Measurements from ENCODE around the gene ZDHHC7.
"Not testable (repeated sequence)": the region's sequence is repeated elsewhere in the genome, so short reads cannot be mapped to it uniquely, and the experiment has no call there.

Gene ZDHHC7, protein sequence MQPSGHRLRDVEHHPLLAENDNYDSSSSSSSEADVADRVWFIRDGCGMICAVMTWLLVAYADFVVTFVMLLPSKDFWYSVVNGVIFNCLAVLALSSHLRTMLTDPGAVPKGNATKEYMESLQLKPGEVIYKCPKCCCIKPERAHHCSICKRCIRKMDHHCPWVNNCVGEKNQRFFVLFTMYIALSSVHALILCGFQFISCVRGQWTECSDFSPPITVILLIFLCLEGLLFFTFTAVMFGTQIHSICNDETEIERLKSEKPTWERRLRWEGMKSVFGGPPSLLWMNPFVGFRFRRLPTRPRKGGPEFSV

DNA sequence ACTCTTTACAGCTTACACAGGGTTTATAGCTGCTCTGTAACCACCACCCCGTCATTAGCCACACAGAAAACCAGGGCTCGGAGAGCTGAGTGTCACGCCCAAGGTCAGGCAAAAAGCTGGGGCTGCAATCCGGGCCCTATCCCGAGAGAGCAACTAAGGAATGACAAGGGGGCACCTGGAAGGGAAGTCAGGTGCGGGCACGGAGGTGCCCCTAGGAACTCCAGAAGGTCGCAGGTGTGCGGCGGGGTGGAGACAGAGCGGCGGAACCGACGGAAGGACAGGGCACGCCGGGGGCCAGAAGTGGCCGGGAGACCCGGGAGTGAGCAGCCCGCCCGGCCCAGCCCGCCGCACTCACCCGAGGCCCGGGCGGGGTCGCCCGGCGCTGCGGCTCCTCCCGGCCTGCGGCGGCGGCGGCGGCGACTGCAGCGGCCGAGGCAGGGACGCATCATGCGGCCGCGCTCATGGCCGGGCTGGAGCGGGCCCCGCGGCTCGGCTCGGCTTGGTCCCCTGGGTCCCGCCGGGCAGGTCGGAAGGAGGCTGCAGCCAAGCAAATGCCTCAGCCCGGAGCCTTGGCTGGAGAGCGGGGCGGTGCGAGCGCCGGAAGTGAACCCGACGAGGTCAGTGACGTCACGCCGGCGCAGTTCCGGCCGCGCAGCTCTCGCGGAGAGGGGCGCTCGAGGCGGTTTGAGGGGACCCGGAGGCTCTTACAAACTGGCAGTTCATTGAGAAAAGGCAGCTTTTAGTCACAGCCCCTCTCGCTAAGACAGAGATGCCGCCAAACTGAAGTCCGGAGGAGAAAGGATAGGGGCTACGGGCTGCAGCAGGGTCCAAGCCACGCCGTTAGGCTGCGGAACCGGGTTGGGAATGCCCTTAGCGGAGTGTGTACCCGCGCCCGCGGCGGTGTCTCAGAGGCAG lies at the start of gene ZDHHC7:
Gene ZDHHC7, minus strand, starts transcription at position 605 of the 915 bp plus-strand sequence. CDS start 20,917 bp downstream, outside the sequence.
- no peak for DNase-seq (ENCODE audit: low read depth, low spot score)
- H3K27ac ChIP-seq, result peak within 1 kb of the TSS; percentile 87

DNA sequence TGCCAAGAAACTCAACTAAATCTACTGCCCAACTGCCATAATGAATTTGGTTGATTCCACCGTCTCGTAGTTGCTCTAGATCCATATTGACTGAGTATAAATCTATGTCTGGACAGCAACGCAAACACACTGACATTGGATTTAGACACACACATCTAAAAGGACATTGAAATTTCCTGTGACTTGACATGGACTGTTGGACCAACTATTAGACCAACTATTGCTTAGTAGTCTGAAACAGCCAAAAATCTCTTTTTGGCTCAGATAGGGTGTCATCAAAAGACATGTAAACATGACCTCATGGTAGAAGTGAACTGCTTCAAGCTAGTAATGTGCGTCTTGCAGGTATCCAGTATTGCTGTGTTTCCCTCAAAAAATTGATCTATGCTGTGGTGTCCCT lies 47.6 kb upstream of the ZDHHC7 start:
- H3K27ac ChIP-seq, result no peak overlapping the region

DNA sequence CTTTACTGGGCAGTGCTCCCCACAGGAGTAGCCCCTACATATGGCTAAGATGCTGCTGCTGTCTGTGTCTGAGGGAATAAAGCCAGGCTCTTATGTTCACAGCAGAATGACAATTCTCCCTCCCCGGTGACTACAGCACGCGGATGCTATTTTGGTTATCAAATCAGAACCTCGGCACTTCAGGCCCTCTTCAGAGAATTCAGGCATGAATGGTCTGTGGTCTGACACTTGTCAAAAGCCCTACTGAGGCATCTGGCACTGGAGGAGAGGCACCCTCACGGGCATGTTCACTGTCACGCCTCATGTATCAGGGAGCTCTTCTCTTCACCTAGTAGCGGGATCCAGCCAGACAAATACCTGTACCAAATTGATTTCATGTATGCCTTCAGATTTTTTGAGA lies 46.6 kb upstream of the ZDHHC7 start:
- DNase-seq (ENCODE audit: low read depth, low spot score), result no peak
- no peak overlapping the region for H3K27ac ChIP-seq

More for the DNA sequence above, 47.6 kb upstream of the ZDHHC7 start:
- DNase-seq (ENCODE audit: low read depth, low spot score), result no peak

DNA sequence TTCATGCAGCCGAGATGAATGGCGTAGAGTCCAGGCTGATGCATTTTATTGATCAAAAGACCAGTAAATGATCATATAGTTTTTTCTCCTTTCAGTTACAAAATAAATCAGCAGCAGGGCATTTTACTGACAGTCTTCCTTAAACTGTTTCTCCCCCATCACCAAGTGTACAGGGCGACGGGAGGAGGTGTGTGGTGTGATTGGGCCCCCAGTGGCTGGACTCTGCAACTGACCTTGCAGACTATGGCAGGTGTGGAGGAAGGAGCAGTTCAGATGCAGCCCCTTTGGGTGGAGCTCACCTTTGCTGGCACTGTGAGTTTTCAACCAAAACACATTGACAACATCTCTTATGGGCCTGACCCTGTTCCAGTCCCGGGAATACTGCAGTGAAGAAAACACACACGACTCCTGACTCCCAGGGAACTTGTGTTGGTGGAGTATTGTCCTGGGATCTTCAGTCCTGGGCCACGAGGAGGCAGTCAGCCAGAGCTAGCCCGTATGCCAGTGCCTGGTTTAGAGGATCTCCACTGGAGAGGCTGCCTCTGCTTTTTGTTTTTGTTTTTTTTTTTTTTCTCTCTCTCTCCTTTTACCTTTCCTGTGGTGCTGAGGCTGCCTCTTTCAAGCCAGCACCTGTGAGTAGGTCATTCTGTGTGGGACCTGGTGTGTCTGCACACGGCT lies 46.0 kb upstream of the ZDHHC7 start:
- no peak for DNase-seq (ENCODE audit: low read depth, low spot score)
- H3K27ac ChIP-seq, result no peak overlapping the region

DNA sequence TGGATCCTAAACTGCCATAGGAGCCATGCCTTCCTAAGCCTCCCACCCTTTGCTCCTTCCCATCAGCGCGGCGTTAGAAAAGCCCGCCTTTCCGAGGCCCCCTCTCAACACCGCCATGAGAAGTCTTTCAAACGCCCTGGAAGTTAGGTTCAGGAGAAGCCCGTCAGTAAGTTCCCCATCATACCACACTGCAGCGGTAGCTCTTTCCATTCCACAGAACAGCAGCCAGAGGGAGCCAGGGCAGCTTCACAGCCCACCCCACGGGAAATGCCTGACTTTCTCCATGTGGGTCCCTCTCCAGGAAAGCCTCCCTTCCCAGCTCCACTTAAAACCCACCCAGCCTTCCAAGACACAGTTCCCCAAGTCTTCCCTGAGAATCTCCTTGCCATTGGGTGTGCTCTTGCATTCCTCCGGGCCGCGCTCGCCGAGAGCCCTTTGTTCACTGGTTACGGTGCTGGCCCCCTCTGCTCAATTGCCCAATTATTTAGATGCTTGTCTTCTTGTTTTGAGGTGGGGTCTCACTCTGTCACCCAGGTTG lies 44.9 kb upstream of the ZDHHC7 start:
- DNase-seq (ENCODE audit: low read depth, low spot score), result no peak

DNA sequence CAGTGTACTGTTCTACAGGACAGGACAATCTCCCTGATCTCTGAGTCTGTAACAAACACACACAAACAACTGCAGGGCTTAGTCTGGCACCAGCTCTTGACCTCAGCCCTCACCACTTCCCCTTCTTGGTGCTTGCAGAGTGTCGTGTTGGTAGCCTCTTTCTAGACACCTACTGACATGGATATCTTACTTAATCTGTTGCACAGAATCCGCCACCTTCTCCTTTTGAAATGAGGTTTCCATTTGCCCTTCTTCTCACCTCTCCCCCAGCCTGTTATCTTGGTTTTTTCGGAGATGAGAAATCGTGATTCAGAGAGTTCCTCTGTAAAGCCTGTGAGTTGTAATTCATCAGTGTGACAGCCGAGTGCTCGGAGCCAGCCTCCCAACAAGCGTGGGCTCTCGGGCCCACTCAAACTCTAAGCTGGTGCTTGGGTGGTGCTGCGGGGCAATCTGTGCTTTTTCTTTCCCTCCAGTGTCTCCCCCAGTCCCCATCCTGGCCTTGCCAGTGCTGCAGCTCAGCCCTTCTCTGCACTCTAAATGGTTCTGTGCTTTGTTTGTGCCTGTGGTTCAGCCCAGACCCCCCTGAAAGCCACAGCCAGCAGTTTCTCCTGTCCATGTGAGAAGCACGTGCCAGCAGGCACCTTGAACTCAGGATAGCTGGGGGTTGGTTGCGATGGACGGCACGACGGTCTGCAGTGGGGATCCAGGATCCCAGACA lies 44.3 kb upstream of the ZDHHC7 start:
- DNase-seq (ENCODE audit: low read depth, low spot score), result no peak
- no peak overlapping the region for H3K27ac ChIP-seq

More for the DNA sequence above, 44.9 kb upstream of the ZDHHC7 start:
- H3K27ac ChIP-seq, result no peak overlapping the region

DNA sequence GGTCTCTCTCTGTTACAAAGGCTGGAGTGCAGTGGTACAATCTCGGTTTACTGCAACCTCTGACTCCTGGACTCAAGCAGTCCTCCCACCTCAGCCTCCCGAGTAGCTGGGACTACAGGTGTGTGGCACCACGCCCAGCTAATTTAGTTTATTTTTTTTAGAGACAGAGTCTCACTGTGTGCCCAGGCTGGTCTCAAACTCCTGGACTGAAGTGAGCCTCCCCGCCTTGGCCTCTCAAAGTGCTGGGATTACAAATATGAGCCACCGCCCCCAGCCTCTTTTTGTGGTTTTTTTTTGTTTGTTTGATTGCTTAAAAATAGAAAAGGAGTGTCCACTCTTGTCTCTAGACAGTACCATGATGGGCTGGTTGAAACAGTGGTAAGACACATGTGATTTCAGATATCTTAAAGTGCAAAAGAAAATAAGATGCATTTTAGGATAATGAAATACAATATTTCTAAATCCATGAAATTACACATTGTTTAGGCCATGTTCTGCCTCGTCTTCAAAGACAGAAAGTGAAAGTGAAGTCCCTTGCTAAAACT lies 43.7 kb upstream of the ZDHHC7 start:
- no peak overlapping the region for H3K27ac ChIP-seq
- DNase-seq (ENCODE audit: low read depth, low spot score), result no peak

DNA sequence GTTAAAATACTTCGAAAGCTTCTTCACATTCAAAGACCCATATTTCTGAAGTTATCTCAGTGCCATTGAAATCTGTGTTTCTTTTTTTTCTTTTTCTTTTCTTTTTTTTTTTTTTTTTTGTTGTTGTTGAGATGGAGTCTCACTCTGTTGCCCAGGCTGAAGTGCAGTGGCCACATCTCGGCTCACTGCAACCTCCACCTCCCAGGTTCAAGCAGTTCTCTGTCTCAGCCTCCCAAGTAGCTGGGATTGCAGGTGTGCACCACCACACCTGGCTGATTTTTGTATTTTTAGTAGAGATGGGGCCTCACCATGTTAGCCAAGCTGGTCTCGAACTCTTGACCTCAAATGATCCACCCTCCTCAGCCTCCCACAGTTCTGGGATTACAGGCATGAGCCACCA lies 43.0 kb upstream of the ZDHHC7 start:
- not testable (repeated sequence) for DNase-seq (ENCODE audit: low read depth, low spot score); H3K27ac ChIP-seq

DNA sequence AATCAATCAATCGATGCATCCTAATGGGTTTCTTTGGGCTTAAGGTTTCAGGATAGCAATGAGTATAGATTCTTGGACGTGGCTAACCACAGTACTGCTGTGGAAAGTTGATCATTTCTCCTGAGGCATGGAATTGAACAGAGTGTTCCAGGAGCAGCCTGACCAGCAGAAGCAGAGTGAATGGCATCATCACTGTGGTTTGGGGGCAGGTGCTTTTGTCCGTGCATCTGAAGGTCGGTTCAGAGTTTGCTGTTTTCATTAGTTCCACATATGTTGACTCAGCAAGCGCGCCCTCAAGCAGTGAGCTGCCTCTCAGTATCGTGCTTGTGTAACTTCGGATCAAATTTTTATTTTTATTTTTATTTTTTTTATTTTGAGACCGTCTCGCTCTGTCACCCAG lies 41.2 kb upstream of the ZDHHC7 start:
- DNase-seq (ENCODE audit: low read depth, low spot score), result no peak

DNA sequence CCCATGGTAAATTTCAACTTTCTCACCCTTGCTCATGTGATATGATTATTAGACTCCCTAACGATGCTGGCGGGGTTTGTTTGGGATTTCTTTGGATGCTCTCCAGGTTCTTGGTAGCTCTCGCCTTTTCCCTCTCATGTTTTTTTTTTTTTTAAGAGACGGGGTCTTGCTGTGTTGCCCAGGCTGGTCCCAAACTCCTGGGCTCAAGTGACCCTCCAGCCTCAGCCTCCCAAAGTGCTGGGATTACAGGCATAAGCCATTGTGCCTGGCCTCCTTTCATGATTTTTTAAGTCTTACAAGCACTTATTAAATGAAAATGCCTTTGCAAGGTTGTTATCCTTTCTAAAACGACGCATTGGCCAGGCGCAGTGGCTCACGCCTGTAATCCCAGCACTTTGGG lies 40.3 kb upstream of the ZDHHC7 start:
- no peak overlapping the region for H3K27ac ChIP-seq
- no peak for DNase-seq (ENCODE audit: low read depth, low spot score)

More for the DNA sequence above, 41.2 kb upstream of the ZDHHC7 start:
- no peak overlapping the region for H3K27ac ChIP-seq

DNA sequence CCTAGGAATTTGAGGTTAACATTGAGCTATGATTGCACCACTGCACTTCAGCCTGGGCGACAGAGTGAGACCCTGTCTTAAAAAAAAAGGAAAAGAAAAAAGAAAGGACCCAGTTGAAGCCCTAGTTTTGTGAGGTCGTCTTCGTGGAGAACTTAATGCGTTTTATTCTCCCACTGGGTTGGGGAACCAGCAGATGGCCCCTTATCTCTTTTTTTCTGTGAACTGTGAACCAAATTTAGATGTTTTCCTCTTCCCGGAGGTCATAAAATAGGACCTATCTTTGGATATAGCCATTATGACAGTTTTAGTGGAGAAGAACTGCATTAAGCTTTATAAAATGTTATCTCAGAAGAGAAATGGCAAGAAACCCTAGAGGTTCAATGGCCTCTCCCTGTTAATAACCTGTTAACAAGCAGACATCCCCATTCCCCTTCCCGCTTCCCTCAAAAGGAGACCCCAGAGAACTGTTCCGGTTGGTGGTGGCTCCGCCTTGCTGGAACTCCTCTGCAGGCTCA lies 39.8 kb upstream of the ZDHHC7 start:
- no peak for DNase-seq (ENCODE audit: low read depth, low spot score)
- H3K27ac ChIP-seq, result no peak overlapping the region

DNA sequence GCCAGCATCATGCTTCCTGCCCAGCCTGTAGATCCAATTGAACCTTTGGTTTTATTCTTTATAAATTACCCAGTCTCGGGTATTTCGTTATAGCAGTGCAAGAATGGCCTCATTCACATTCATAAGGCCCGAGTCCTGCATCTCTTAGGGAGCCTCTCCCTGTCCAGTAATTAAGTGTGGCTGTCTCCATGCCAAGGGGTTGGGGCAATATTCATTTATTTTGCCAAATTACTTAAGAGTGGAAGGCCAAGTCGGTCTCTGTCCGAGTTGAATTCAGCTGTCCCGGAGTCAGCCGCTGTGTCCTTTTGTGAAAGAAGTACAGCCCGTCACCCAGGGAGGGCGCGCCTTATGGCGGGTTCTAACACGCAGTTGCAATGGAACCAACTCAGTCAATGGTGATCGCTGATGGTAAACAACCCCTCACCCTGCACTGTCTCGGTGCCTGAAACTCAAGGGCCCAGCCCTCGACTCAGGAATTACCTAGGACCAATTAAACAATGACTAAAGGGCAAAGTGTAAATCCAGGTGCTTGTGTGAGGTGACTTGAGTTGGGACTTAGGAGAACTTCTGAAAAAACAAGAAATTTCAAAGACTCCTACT lies 38.5 kb upstream of the ZDHHC7 start:
- no peak for DNase-seq (ENCODE audit: low read depth, low spot score)
- no peak overlapping the region for H3K27ac ChIP-seq

DNA sequence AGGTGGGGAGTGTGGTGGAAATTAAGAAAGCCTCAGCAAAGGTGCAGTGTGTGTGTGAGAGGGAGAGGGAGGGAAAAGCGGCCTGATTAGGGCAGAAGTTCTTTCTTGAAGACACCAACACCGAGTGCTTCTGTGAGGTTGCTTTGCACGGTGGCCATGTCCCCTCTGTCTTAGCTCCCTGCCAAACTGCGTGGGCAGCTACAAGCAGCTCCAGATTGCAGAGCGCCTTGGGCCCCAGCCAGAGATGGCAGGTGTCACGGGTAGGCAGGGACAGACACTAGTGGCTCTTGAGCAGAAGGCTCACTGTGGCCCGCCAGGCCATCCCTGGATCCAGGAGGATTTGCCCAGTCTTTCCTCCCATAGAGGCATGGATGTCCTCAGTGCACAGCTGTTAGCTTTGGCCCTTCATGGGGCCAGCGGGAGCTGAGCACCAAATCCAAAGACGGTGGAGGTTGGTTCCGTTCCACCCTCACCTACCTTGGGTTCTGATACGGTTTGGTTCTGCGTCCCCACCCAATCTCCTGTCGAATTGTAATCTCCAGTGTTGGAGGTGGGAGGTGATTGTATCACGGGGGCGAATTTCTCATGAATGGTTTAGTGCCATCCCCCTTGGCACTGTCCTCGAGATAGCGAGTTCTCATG lies 37.7 kb upstream of the ZDHHC7 start:
- H3K27ac ChIP-seq, result no peak overlapping the region
- DNase-seq (ENCODE audit: low read depth, low spot score), result no peak

DNA sequence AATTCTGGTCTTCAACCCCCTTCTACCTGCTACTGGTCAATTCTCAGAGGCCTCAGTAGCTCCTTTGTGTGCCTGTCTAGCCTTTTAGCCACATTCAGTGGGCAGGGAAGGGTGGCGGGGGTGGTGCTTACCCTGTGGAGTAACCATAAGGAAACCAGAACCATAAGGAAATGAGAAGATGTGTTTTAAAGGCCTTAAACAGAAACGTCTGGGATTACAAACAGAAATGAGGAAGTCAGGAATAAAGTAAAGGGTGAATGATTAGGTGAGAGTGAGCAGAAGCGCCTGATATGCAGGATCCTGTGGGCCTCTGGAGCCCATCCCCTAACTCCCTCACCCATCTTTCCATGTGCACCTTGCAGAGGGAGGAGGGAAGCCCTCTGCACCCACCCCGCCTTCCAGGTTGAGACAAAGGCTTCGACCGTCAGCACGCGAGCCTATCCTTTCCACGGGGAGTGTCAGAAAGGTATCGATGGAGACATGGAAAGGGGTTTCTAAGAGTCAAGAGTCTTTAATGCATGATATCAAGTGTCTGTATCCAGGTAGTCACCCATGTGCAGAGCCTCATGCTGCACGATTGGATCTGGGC lies 36.6 kb upstream of the ZDHHC7 start:
- H3K27ac ChIP-seq, result no peak overlapping the region
- DNase-seq (ENCODE audit: low read depth, low spot score), result no peak

DNA sequence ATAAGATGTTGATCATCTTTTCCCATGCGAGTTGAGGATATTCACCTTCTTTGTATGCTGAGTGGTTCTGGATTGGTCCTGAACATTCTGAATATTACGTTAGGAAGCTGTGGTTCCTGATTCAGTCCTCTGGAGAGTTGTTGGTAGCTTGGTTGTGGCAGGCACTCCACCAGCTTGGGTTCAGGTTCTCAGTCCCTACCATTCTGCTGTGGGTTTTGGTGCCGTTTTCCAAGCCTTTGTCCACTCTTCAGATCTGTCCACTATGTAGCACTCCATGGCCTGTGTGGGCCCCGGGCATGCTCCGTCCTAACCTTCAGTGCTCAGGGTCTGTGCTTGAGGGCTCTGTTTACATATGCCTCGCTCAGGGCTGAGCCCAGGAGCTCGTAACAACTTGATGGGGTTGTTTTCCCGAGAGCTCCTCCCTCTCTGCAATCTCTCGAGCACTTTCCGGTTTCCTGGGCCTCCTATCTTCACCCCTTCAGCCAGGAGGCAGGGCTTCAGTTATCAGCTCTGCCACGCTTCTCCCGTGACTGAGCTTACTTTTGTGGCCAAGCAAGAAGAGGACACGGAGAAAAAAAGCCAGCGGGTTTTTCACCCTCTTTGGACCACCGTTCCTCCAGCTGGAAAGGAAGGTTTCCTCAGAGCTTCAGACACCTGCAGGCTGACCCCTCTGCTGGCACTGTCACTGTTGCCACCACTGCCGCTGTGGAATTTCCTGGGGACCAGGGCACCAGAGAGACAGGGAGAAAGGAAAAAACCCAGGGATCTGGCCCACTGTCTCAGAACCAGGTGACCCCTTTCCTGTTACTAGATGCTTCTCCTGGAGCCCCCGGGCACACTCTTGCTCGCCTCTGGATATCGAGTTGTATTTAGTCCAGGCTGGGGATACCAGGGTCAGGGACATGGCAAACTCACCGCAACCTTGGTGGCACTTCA lies 35.9 kb upstream of the ZDHHC7 start:
- H3K27ac ChIP-seq, result no peak overlapping the region
- no peak for DNase-seq (ENCODE audit: low read depth, low spot score)

DNA sequence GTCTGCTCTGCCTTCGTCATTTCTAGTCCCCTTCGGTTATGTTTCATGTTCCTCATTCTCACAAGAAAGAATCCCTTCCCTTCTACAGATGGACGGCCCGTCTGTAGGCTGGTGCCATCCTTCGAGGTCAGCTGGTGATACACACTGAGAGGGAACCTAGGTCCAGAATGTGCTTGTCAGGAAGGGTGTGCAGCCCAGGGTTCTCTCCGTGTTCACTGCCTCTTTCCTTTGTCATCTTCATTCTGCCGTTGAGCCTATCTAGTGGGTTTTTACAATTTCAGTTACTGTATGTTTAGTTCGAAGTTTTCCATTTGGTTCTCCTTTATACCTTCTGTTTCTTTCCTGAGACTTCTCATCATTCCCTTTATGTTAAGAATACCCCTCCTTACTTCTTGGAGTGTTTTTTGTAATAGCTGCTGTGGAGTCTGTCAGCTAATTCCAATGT lies 35.2 kb upstream of the ZDHHC7 start:
- H3K27ac ChIP-seq, result no peak overlapping the region
- DNase-seq (ENCODE audit: low read depth, low spot score), result no peak

All from epithelial cell of prostate (primary cell).